ENCODE measurements around the gene PPP1R7. TPM values are rescaled to one million over a fixed set of nuclear protein-coding genes. Genes with fewer than 3 reads are reported as not detected.
"Not testable (repeated sequence)": the region's sequence is repeated elsewhere in the genome, so short reads cannot be mapped to it uniquely, and the experiment has no call there.

PPP1R7 gene
- polyA plus RNA-seq, 4 donors: 80.5 to 85.9 (median 85.0) TPM

DNA sequence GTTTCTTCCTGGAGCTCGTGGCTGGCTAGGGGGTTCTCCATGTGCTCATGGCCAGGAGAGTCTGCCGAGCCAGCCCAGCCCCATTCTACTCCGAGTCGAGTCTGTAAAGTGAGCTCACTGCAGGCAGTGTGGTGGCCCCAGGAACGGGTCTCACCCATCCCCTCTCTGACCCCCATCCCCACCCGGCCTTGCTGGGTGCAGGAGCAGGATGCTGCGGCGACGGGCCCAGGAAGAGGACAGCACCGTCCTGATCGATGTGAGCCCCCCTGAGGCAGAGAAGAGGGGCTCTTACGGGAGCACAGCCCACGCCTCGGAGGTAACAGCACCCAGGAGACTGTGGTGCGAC is 39.6 kb downstream of the PPP1R7 start:
- DNase-seq (ENCODE audit: low read depth in 4 of 4, low spot score in 3 of 4): no peak

DNA sequence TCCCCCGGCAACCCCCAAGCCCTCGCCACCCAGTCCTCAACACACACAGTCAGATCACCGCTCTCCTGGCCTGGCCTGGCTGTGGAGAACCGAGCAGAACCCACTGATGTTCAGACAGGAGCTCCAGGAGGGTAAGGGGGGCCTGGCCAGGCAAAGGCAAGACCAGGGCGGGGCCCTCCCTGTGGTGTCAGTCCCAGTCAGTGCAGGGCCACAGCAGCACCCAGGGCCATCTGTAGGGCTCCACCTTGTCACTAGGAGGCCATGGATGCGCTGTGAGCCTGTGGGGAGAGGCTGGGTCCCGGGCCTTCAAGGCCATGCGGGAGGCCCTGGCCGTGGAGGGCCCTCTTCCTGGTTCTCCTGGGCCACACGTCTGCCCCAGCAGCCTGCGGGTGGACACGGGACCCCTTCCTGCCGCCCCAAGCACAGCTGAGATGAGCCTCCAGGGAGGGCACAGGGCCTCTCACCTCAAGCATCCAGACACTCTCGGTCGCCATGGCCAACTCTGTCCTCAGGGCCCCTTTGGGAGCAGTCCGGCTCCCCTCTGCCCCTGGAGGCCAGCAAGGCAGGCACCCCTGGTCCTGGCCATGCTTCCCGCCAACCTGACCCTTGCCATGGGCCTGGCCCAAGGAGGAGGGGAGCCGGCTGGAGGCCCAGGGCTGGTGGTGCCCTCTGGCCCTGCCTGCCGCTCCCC is 40.2 kb downstream of the PPP1R7 start:
- DNase-seq (ENCODE audit: low read depth in 4 of 4, low spot score in 3 of 4): no peak

DNA sequence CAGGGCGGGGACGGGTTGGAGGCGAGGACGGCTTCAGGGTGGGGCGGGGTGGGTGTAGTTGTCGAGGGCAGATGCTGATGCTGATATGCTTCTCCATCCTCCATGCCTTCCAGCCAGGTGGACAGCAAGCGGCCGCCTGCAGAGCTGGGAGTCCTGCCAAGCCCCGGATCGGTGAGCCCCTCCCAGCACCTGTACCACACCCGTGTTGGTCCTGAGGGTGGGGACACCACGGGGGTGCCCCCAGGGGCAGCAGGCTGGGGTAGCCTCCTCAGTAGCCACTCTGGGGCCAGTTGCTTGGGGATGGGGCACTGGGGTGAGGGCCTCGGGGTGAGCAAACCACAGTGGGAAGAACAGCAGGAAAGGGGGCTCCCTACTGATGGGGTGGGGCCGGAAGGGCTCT is 40.8 kb downstream of the PPP1R7 start:
- no peak for DNase-seq (ENCODE audit: low read depth in 4 of 4, low spot score in 3 of 4)

DNA sequence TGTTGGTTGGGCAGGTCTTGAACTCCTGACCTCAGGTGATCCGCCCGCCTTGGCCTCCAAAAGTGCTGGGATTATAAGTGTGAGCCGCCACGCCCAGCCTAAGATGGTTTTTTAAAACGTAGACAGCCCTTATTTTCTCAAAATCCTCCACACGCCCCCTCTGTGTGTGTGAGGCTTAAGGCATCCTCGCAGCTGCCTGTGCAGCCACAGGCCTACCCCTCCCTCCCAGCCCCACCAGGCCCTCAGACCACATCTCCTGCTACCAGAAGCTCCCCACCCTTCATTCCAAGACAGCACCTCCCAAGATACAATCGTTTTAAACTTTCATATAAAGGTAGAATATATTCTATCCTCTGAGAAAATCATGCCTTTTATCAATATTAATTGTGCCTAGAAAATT is 43.0 kb downstream of the PPP1R7 start:
- no peak for DNase-seq (ENCODE audit: low read depth in 4 of 4, low spot score in 3 of 4)

DNA sequence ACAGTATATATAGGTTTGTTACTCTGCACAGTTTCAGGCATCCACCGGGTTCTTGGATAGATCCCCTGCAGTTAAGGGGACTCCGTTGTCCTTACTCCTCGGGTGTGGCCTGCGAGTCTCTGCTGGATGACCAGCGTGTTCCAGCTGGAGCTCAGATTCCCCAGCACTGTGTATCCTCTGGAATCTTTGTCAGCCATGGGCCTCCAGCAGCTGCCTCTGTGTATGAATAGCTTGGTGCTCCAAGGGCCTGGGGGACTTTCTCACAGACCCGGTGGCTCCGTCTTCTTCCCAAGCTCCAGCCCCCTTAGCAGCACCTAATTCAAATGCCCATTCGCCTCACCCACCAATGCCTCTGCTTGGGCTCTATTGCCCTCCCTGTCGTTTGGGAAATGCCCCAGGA is 44.5 kb downstream of the PPP1R7 start:
- DNase-seq (ENCODE audit: low read depth in 4 of 4, low spot score in 3 of 4): no peak

DNA sequence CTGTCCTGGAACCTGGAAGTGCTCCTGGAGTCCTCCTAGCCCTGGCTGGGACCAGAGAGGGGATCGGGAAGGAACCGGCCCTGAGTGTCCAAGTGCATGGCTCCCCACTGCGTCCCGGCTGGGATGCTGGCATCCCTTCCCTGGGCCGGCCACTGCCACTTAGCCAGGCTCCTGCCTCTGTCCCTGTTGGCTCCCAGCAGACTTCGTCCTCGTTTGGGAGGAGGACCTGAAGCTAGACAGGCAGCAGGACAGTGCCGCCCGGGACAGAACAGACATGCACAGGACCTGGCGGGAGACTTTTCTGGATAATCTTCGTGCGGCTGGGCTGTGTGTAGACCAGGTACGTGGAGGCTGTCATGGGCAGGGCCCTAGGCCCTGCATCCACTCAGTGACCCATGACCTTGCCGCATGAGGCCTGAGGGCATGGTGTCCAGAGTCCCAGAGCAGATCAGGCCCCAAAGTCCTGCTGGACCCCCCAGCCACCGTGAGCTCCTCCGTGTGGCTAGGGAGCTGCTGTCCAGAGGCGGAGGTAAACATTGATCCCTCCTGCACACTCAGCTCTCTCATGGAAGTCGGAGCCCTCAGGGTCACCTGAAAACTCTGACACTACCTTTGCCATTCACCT is 45.4 kb downstream of the PPP1R7 start:
- DNase-seq (ENCODE audit: low read depth in 4 of 4, low spot score in 3 of 4): no peak

DNA sequence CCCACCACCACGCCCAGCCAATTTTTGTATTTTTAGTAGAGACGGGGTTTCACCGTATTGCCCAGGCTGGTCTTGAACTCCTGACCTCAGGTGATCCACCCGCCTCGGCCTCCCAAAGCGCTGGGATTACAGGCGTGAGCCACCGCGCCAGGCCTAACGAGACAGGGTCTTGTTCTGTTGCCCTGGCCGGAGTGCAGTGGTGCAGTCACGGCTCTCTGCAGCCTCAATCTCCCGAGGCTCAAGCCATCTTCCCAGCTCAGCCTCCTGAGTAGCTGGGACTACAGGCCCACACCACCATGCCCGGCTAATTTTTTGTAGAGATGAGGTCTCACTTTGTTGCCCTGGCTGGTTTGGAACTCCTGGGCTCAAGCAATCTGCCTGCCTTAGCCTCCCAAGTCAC is 47.0 kb downstream of the PPP1R7 start:
- not testable (repeated sequence) for DNase-seq (ENCODE audit: low read depth in 4 of 4, low spot score in 3 of 4)

DNA sequence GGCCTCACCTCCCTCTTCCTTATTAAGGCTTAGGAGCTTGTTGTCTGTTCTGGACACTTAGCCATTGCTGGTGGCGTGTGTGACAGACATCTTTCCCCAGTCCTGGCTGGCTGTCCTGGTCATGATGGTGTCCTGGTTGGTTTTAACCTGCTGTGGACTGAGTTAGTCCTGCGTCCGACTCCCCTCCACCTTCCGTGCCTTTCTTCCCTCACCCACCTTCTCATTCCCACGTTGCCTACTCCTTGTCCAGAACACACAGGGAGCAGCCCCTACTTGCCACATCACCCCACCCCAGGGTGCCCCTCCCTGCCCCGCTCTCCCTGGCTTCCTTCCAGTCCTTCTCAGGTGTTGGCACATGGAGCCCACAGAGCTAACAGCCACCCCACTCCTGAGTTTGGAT is 47.7 kb downstream of the PPP1R7 start:
- DNase-seq (ENCODE audit: low read depth in 4 of 4, low spot score in 3 of 4): no peak

DNA sequence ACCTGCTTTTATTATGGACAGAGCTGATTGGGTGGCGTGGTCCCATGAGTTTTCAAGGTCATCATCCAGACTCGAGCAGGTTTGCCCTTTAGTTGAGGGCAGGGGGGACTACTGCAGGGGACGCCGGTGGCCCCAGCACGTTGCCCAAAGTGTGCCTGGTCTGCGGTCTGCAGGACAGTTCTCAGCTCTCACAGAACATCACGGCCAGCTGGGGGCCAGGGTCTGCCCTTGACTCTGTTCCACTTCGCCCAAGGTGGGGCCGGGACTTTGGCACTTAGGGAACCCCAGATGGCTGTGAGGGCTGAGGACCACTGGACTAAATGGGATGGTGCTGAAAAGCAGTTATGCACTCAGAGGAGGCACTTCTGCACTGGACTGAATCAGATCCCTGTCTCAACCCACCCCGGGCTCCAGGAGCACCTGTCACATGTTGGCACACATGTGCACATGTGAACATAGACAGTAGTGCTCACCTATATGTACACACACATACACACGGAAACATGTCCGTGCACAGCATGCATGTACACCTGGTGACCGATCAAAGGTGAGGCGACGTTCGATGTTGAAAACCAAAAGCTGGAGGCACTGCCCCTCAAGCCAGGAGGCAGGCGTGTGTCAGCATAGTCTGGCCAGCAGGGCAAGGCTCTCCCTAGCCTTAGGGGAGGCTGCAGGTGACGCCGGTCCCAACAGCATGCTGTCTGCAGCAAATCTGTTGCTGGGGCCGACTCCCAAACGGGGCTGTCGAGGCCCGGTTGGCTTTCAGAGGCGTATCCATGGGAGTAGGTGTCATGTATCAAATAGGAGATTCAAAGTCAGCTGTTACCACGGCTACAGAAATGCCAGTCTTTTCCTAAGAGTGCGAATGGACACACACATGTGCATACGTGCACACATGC is 48.4 kb downstream of the PPP1R7 start:
- DNase-seq (ENCODE audit: low read depth in 4 of 4, low spot score in 3 of 4): no peak

DNA sequence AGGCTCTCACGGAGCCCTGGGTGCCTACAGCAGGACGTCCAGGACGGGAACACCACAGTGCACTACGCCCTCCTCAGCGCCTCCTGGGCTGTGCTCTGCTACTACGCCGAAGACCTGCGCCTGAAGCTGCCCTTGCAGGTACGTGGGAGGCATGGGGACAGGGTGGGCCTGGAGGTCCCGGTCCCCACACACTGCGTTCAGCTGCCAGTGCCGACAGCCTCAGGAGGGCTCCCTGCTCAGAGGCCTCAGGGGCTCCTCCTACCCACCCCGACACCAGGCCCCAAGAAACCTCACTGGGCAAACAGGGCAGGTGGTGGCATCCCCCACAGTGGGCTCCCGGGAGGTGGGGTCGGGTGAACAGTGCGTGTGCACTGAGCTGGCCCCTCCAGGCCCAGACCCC is 49.0 kb downstream of the PPP1R7 start:
- no peak for DNase-seq (ENCODE audit: low read depth in 4 of 4, low spot score in 3 of 4)

DNA sequence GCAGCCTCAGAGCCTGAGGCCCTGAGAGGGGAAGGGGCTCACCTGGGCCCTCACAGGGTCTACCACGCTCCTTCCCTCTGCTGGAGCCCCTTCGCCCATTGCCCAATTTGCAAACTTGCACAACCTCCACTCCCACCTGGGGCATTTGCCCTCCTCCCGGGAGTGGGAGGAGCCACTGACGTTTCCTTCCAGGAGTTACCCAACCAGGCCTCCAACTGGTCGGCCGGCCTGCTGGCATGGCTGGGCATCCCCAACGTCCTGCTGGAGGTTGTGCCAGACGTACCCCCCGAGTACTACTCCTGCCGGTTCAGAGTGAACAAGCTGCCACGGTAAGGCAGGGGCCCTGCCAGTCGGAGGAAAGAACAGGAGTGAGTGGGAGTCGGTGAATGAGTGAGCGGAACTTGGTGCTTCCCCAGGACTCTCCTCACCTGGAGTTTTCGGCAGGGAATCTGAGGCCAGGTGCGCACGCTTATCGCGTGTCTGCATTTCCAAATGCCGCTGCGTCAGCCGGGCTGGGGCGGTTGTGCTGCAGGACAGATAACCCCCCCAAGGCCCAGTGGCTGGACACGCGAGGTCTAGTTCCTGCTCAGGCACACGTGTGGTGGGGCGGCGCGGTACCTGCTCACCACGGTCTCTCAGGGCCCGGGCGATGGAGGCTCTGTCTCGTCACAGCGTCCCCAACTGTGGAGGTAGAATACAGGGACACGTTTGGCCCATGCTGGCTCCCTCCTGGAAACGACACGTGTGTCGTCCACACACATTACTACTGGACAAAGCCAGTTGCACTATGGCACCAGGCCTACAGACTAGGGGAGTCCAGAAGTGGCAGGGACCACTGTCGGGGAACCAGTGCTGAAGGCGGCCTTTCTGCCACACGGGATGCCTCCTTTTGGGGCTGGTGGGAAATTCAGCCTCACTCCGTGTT is 49.9 kb downstream of the PPP1R7 start:
- no peak for DNase-seq (ENCODE audit: low read depth in 4 of 4, low spot score in 3 of 4)

DNA sequence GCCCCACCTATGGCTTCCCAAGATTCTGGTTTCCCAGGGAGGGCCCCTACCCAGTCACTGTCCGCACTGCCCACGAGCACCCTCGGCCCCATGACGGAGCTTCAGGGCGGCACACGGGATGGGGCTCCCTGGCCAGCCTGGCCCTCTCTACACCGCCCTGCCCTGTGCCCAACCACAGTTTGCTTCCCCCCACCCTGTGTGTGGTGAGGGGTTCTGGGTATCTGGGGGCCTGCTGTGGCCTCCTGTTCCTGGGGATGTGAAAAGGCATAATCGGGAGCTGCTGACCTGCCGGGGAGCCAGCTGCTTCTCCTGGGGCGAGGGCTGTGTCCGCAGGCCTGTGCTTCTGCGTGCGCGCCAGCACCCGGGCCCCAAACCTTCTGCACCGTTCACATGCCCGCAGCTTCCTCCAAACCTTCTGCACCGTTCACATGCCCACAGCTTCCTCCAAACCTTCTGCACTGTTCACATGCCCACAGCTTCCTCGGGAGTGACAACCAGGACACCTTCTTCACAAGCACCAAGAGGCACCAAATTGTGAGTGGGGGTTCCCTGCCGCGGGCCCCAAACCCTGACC is 50.6 kb downstream of the PPP1R7 start:
- DNase-seq (ENCODE audit: low read depth in 4 of 4, low spot score in 3 of 4): no peak

DNA sequence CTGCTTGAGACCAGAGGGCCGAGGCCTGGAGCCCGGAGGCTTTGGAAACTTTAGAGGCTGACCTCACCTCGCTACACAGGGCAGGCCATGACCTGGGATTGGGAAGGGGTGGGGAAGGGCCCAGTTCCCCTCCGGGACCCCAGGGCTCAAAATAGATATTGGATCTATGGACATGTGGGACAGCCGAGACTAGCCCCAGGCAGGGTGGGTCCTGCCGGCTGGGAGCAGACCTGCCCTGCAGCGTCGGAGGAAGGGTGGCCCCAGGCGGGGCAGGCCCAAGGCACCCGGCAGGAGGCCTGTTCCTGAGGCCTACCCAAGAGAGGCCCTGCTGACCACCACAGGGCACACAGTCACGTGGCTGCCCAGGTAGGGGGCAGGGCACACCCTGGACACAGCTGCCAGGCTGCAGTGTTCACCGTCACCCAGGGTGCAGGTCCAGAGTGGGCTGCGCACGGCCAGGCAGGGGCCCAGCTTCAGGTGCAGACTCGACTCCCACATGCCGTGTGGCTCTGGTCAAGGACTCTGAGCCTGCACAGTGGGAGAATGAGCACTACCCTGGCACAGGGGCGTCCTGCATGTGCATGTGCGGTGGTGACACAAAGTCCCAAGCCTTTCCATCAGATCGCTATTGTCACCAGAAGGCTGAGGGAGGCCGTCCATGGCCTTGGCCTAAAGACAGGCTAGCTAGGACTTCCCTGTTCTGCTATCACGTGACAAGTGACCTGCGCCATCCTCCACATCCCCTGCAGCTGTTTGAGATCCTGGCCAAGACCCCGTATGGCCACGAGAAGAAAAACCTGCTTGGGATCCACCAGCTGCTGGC is 51.4 kb downstream of the PPP1R7 start:
- DNase-seq (ENCODE audit: low read depth in 4 of 4, low spot score in 3 of 4): no peak

DNA sequence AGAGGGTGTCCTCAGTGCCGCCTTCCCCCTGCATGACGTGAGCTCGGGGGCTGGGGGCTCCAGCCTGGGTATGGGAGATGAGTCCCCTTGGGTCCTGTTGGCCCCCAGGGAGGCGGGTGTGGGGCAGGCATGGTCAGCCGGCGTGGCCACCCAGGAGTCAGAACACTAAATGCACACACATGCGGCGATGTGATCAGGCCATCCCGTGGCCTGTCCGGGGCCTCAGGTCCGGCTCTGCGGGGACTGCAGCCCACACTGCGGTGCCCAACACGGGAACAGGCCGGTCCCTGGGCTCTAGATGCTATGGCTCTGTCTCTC is 52.0 kb downstream of the PPP1R7 start:
- DNase-seq (ENCODE audit: low read depth in 4 of 4, low spot score in 3 of 4): no peak

DNA sequence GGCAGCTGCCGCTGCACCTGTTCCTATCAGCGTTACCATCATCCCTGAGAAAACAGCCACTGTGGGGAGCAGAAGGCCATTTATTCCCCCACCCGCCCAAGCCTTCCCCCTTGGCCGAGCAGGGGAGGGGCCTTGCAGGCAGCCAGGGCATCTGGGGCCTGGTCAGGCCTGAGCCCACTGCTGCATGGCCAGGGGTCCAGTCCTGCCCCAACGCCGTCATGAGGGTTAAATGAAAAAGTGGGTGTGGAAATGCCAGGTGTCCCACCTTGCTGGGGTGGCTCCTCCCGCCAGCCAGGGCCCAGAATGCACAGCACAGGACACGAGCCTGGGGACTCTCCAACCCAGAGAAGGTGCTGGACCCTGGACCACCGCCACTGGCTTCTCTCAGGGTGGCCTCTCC is 52.4 kb downstream of the PPP1R7 start:
- no peak for DNase-seq (ENCODE audit: low read depth in 4 of 4, low spot score in 3 of 4)

DNA sequence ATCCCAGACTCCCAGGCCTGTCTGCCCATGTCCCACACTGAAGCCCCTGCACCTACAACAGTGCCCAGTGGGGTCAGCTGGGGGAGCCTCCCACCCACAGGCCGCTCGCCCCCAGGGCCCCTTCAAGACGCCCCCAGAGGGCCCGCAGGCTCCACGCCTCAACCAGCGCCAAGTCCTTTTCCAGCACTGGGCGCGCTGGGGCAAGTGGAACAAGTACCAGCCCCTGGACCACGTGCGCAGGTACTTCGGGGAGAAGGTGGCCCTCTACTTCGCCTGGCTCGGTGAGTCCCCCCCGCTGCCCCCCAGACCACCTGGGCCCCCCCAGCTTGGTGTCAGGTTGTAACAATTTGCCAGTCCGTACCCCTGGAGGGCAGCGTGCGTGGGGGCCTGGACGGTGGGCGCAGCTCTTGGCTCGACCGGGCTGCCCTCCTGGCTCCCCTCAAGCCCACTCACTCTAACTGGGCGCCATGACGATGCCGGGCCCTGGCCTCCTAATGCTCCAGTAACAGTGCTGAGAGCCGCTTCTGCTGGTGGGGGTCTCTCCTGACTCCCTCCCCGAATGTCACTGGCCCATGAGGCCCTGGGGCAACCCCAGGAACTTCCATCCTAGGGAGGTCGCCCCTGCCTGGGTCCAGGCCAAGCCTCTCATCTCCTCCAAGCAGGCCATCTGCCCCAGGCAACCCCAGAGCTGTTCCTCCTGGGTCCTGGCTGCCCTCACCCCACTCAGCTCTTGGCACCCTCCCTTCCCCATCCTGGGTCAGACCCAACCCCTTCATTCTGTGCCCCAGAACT is 53.1 kb downstream of the PPP1R7 start:
- no peak for DNase-seq (ENCODE audit: low read depth in 4 of 4, low spot score in 3 of 4)

DNA sequence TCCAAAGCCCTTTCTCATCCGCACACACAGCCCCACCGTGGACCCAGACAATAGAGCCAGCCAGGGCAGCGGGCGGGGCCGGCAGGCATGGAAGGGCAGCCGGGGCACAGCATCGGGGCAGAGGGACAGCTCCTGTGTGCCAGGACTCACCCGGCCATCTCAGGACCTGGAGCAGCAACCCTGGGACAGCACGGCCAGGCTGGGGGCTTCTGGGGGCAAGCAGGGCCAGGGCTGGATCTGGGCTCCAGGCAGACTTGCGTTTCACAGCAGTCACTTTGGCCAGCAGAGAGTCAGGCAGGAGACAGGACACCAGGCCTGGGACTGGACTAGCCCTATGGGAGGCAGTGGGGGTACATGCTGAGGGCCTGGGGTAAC is 53.7 kb downstream of the PPP1R7 start:
- DNase-seq (ENCODE audit: low read depth in 4 of 4, low spot score in 3 of 4): no peak

DNA sequence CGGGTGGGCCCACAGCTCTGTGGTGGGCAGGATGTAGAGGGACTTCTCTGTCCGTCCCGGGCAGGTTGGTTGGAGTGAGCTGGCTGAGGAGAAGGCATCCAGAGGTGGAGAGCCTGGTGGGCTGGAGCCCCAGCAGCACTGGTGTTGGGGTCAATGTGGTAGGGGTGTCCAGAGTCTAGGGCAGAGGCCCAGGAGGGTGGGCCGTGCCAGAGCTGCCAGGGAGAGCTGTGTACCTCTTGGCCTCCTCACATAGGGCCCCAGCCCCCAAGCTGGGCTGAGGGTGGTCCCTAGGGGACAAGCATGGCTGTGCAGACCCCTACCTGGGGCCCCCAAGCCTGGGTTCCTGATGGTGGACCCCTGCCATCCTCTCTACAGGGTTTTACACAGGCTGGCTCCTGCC is 54.2 kb downstream of the PPP1R7 start:
- no peak for DNase-seq (ENCODE audit: low read depth in 4 of 4, low spot score in 3 of 4)

DNA sequence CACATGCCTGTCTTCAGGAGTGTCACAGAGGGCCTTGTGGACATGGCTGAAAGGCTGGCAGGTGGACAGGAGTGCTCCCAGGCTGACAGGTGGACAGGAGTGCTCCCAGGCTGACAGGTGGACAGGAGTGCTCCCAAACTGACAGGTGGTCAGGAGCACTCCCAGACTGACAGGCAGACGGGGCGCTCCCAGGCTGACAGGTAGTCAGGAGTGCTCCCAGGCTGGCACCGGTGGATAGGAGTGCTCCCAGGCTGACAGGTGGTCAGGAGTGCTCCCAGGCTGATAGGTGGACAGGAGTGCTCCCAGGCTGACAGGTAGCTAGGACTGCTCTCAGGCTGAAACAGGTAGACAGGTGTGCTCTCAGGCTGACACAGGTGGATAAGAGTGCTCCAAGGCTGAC is 54.8 kb downstream of the PPP1R7 start:
- no peak for DNase-seq (ENCODE audit: low read depth in 4 of 4, low spot score in 3 of 4)
